Stimulated activated CD8-positive, alpha-beta memory T cell treated with anti-CD3 and anti-CD28 coated beads, Interleukin-4, amount 100 ng/mL, for 24 hours (primary cell): ENCODE measurements around the gene LIF.
"Not testable (repeated sequence)": the region's sequence is repeated elsewhere in the genome, so short reads cannot be mapped to it uniquely, and the experiment has no call there.

ENCODE experiments used
- DNase-seq: peaks from one replicate; pipeline ENCODE4 v3.0.0-alpha.2; 2020; ENCODE audit warnings: low read depth

Gene LIF

GRCh38 chr22:30241576-30242371 is 4.8 kb downstream of the LIF start:
- no peak for DNase-seq

- DNase-seq, result no peak
Observed at GRCh38 chr22:30240541-30241417, 5.8 kb downstream of the LIF start.

GRCh38 chr22:30239488-30240405 is 6.8 kb downstream of the LIF start:
- DNase-seq, result no peak

- DNase-seq, result no peak
Observed at GRCh38 chr22:30238661-30239487, 7.7 kb downstream of the LIF start.

- DNase-seq, result no peak
Observed at GRCh38 chr22:30238136-30238535, 8.4 kb downstream of the LIF start.

GRCh38 chr22:30236875-30237274 is 9.7 kb downstream of the LIF start:
- no peak for DNase-seq

GRCh38 chr22:30235687-30236170 is 10.8 kb downstream of the LIF start:
- no peak for DNase-seq

- no peak for DNase-seq
Observed at GRCh38 chr22:30234786-30235470, 11.6 kb downstream of the LIF start.

GRCh38 chr22:30234325-30234724 is 12.2 kb downstream of the LIF start:
- not testable (repeated sequence) for DNase-seq

GRCh38 chr22:30233582-30233981 is 13.0 kb downstream of the LIF start:
- DNase-seq, result no peak

GRCh38 chr22:30232716-30233218 is 13.8 kb downstream of the LIF start:
- no peak for DNase-seq

- no peak for DNase-seq
Observed at GRCh38 chr22:30230787-30231461, 15.6 kb downstream of the LIF start.

GRCh38 chr22:30230330-30230729 is 16.2 kb downstream of the LIF start:
- DNase-seq, result no peak

GRCh38 chr22:30228509-30229359 is 17.8 kb downstream of the LIF start:
- DNase-seq, result no peak

- DNase-seq, result no peak
Observed at GRCh38 chr22:30227438-30228228, 18.9 kb downstream of the LIF start.

GRCh38 chr22:30226192-30226832 is 20.2 kb downstream of the LIF start:
- DNase-seq, result no peak

- DNase-seq, result no peak
Observed at GRCh38 chr22:30225220-30225927, 21.2 kb downstream of the LIF start.
